NCI-H2227 (cell line): ENCODE data around the gene FXYD7.
A peak's percentile ranks its signal among the peaks of the same experiment; 100 is the strongest.

Experiments
- DNase-seq: peaks from one replicate; lab custom pipeline; 2025; ENCODE audit not compliant: unreplicated experiment; lab: John Stamatoyannopoulos, UW

Gene FXYD7

GRCh38 chr19:35109395-35110112 lies 33.5 kb upstream of the FXYD7 start:
- DNase-seq, result no peak

- DNase-seq, result no peak
These were observed 32.1 kb upstream of the FXYD7 start for GRCh38 chr19:35110974-35111373.

- DNase-seq, result no peak
These were observed 29.9 kb upstream of the FXYD7 start for GRCh38 chr19:35112995-35113688.

- DNase-seq, result peak; percentile 94
These were observed 28.5 kb upstream of the FXYD7 start for GRCh38 chr19:35114353-35115176.

GRCh38 chr19:35115177-35115951 lies 27.7 kb upstream of the FXYD7 start, which contains the start of gene FXYD3:
Gene FXYD3, plus strand, starts transcription at chr19:35115823. Its CDS starts 3,554 bp downstream, at chr19:35119377.
- no peak for DNase-seq

- no peak for DNase-seq
These were observed 26.8 kb upstream of the FXYD7 start for GRCh38 chr19:35116072-35116801.

GRCh38 chr19:35117116-35117515 lies 25.9 kb upstream of the FXYD7 start:
- peak; percentile 74 for DNase-seq

GRCh38 chr19:35117799-35118198 lies 25.3 kb upstream of the FXYD7 start:
- no peak for DNase-seq

- DNase-seq, result no peak
These were observed 24.6 kb upstream of the FXYD7 start for GRCh38 chr19:35118268-35119020.

GRCh38 chr19:35119091-35119490 lies 24.0 kb upstream of the FXYD7 start:
- DNase-seq, result no peak

- DNase-seq, result no peak
These were observed 23.4 kb upstream of the FXYD7 start for GRCh38 chr19:35119578-35120155.

- peak; percentile 78 for DNase-seq
These were observed 22.6 kb upstream of the FXYD7 start for GRCh38 chr19:35120492-35120891.

GRCh38 chr19:35120898-35121297 lies 22.2 kb upstream of the FXYD7 start:
- DNase-seq, result no peak

GRCh38 chr19:35122687-35123551 lies 20.1 kb upstream of the FXYD7 start:
- DNase-seq, result no peak

- DNase-seq, result no peak
These were observed 19.5 kb upstream of the FXYD7 start for GRCh38 chr19:35123573-35123972.

GRCh38 chr19:35124098-35125060 lies 18.7 kb upstream of the FXYD7 start:
- DNase-seq, result peak; percentile 100

- DNase-seq, result no peak
These were observed 17.8 kb upstream of the FXYD7 start for GRCh38 chr19:35125270-35125717.
